Chondrocyte (in vitro differentiated cells): ENCODE measurements around the gene IMMP2L. TPM values are rescaled to one million over a fixed set of nuclear protein-coding genes. Genes with fewer than 3 reads are reported as not detected.

Source experiments
- DNase-seq: peaks from one replicate; pipeline ENCODE4 v3.0.0; 2021; ENCODE audit warnings: mixed read lengths, low spot score
- H3K27ac Mint-ChIP-seq: one replicate; pipeline ENCODE4 v1.8.0; 2021; ENCODE audit warnings: mild to moderate bottlenecking, moderate library complexity, mixed read lengths; ENCODE audit not compliant: unreplicated experiment
- H3K27me3 Mint-ChIP-seq: 2 replicates; pipeline ENCODE4 v1.8.0; 2021; ENCODE audit warnings: low read depth, mixed read lengths
- H3K36me3 Mint-ChIP-seq: 2 replicates; pipeline ENCODE4 v1.8.0; 2021; ENCODE audit warnings: low read depth, mixed read lengths
- H3K4me1 Mint-ChIP-seq: 2 replicates; pipeline ENCODE4 v1.8.0; 2021; ENCODE audit warnings: low read depth, mild to moderate bottlenecking, mixed read lengths
- H3K4me3 Mint-ChIP-seq: one replicate; pipeline ENCODE4 v1.8.0; 2021; ENCODE audit warnings: mild to moderate bottlenecking, moderate library complexity, mixed read lengths; ENCODE audit not compliant: unreplicated experiment
- H3K9me3 Mint-ChIP-seq: 2 replicates; pipeline ENCODE4 v1.8.0; 2021; ENCODE audit warnings: low read depth, mixed read lengths
- total RNA-seq: library from RNA; stranded (reverse); gene quantifications from 3 replicates; pipeline ENCODE4 v1.2.1, GENCODE V29; 2021
- TF ChIP-seq, protein P1 (sequence below): fragments of 200-600 bp; sonication (generic); IDR thresholded peaks from 2 replicates; pipeline ENCODE4 v1.5.0; 2021; ENCODE audit warnings: antibody characterized with exemption, mild to moderate bottlenecking, moderate library complexity

The IMMP2L gene
- total RNA-seq, 1 donor from 2014 or later = 6.1 TPM

DNA sequence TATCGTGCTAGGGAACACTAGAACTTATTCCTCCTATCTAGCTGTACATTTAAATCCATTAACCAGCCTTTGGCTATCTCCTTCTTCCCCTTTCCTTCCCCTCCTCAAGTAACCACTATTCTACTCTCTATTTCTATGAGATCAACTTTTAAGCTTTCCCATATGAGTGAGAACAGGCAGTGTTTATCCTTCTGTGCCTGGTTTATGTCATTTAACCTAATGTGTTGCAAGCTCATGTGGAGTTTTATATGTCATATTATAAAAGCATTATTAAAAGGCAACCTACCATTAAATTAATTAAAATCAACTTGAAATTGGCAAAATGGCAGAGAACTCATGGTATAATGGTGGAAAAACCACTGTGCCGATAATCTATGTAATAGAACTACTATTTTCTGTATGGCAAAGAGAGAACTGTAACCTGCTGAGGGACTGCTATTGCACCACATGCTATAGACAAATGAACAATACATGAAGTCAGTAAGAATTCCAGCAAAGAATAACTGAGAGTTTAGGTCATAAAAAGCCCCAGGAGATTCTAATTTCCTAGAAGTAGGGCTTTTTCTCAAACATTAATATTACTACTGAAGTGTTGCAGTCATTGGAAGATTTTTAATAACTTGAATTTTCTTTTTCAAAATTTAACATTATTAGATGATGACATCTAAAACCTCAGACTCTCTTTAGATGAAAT lies 389.6 kb downstream of the IMMP2L start:
- peaks cover 2% of the 10 kb centered on the region for H3K9me3 Mint-ChIP-seq

DNA sequence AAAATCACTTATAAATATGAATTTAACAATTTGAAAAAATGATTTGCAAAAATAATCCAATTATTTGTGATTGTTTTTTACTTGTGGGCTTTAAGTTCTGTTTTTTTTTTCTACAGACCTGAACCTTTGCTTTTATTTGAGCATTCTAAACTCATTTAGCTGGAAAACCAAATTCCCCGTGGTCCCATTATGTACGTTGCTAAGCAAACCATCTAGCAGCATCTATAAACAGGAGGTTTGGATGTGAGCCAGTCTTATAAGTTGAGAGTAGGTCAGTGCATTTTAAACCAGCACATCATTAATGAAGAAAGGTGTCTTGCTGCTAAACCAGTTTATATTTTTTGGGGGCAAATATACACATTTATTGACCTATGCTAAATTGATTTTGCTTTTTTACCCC lies 394.1 kb downstream of the IMMP2L start:
- H3K27me3 Mint-ChIP-seq = no peaks in the 10 kb centered on the region
- no peak for DNase-seq
- H3K4me3 Mint-ChIP-seq = no peak overlapping the region
- peaks cover 2% of the 10 kb centered on the region for H3K9me3 Mint-ChIP-seq
- H3K36me3 Mint-ChIP-seq = no peaks in the 10 kb centered on the region
- H3K4me1 Mint-ChIP-seq = peaks cover 16% of the 10 kb centered on the region
- no peak overlapping the region for H3K27ac Mint-ChIP-seq
- TF ChIP-seq, protein P1, sequence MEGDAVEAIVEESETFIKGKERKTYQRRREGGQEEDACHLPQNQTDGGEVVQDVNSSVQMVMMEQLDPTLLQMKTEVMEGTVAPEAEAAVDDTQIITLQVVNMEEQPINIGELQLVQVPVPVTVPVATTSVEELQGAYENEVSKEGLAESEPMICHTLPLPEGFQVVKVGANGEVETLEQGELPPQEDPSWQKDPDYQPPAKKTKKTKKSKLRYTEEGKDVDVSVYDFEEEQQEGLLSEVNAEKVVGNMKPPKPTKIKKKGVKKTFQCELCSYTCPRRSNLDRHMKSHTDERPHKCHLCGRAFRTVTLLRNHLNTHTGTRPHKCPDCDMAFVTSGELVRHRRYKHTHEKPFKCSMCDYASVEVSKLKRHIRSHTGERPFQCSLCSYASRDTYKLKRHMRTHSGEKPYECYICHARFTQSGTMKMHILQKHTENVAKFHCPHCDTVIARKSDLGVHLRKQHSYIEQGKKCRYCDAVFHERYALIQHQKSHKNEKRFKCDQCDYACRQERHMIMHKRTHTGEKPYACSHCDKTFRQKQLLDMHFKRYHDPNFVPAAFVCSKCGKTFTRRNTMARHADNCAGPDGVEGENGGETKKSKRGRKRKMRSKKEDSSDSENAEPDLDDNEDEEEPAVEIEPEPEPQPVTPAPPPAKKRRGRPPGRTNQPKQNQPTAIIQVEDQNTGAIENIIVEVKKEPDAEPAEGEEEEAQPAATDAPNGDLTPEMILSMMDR = no peak

More for the DNA sequence above, 389.6 kb downstream of the IMMP2L start:
- Mint-ChIP-seq H3K27ac (no peak overlapping the region), H3K4me3 (no peak overlapping the region), H3K4me1 (peaks cover 16% of the 10 kb centered on the region), H3K27me3 (no peaks in the 10 kb centered on the region), H3K36me3 (no peaks in the 10 kb centered on the region)
- TF ChIP-seq, protein P1 = no peak
- no peak for DNase-seq

DNA sequence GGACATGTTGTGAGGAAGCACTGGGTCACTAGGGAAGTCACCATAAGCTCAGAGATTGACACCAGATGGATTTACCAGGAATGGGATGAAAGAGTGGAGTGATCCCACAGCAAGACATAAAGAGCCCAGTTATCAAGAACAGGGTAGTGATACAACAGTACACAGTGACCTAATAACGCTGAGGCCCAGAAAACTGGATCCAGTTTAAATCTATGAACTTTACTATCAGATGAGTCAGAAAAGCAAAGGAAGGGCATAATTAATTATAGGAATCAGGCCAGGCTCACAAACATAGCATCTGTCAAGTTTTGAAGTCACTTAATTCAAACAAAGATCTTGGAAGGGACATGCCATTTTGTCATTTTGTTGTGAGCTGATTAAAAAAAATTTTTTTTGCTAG lies 397.9 kb downstream of the IMMP2L start:
- Mint-ChIP-seq H3K4me1 (peaks cover 10% of the 10 kb centered on the region), H3K4me3 (no peak overlapping the region), H3K36me3 (no peaks in the 10 kb centered on the region), H3K9me3 (peaks cover 2% of the 10 kb centered on the region), H3K27ac (no peak overlapping the region), H3K27me3 (no peaks in the 10 kb centered on the region)
- DNase-seq = no peak
- TF ChIP-seq, protein P1 = no peak

DNA sequence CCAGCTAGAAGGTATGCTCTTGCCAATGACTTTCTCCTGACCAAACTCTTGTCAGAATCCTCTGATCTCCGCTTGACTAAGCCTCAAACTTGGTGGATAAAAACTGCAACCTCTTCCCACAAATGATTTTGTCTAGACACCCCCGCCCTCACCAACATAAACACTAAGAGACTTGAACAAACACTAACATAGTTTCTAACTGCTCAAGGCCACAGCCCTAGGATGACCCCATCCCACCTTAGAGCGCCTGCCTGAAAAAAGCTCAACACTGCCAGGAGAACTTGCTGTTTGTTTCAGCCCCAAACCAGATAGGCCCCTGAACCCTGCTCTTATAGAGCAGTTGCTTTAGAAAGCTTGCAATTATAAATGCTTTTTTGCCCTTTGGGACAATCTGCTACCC lies 399.6 kb downstream of the IMMP2L start:
- H3K27me3 Mint-ChIP-seq = no peaks in the 10 kb centered on the region
- no peak overlapping the region for H3K4me3 Mint-ChIP-seq
- no peak overlapping the region for H3K27ac Mint-ChIP-seq
- H3K36me3 Mint-ChIP-seq = no peaks in the 10 kb centered on the region
- peaks cover 2% of the 10 kb centered on the region for H3K9me3 Mint-ChIP-seq
- TF ChIP-seq, protein P1 = no peak
- no peak for DNase-seq
- H3K4me1 Mint-ChIP-seq = peaks cover 12% of the 10 kb centered on the region

DNA sequence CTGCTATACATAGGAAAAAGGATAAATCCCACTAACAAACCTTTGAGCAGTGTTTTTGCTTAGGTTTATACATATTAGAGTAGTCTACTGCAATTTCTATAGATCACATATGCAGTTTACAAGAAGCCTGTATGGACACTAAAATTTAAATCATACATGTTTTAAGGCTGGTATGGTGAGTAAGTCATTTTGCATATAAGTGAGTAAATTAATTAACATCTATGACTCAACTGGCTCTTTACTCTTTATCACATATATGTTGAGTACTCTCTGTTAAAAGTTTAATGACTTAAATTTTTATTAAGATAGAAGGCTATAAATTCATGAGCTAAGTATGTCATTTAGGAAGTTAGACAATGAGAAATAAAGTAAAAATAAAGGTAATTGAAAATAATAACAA lies 402.0 kb downstream of the IMMP2L start:
- TF ChIP-seq, protein P1 = no peak
- Mint-ChIP-seq H3K27ac (no peak overlapping the region), H3K9me3 (peaks cover 2% of the 10 kb centered on the region), H3K4me3 (no peak overlapping the region), H3K36me3 (no peaks in the 10 kb centered on the region), H3K4me1 (peaks cover 12% of the 10 kb centered on the region), H3K27me3 (no peaks in the 10 kb centered on the region)
- no peak for DNase-seq
